NOMO-1 treated with DMSO at 0.1 percent for 48 hours (cell line): ENCODE results near the gene RIBC2.
A peak's percentile ranks its signal among the peaks of the same experiment; 100 is the strongest.
"Not testable (repeated sequence)": the region's sequence is repeated elsewhere in the genome, so short reads cannot be mapped to it uniquely, and the experiment has no call there.

ENCODE experiments used
- DNase-seq: peaks from one replicate; lab custom pipeline; 2025; ENCODE audit not compliant: unreplicated experiment; lab: John Stamatoyannopoulos, UW

The RIBC2 gene

DNA sequence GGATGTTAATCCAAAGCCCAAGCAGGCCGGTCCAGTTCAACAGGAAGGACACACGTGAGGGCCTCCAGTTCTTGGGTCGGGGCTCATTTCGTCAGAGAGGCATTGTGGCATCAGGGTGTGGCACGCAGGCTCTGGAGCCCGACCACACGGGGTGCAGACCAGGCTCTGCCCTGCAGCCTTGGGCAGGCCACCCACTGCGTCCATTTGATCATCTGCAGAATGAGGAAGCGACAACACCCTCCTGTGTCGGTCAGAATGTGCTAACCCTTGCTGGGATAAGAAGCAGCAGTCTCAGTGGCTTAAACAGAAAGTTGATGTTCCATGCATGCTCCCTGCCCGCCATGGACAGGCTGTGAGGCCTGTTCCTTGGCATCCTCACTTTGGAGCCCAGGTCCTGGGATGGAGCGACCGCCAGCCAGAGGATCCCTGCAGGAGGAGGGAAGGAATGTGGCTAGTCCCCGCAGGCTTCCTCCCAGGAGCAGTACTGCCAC, 10.8 kb downstream of the RIBC2 start:
- peak; percentile 92 for DNase-seq

GRCh38 chr22:45425101-45425500, 11.6 kb downstream of the RIBC2 start:
- no peak for DNase-seq

DNA sequence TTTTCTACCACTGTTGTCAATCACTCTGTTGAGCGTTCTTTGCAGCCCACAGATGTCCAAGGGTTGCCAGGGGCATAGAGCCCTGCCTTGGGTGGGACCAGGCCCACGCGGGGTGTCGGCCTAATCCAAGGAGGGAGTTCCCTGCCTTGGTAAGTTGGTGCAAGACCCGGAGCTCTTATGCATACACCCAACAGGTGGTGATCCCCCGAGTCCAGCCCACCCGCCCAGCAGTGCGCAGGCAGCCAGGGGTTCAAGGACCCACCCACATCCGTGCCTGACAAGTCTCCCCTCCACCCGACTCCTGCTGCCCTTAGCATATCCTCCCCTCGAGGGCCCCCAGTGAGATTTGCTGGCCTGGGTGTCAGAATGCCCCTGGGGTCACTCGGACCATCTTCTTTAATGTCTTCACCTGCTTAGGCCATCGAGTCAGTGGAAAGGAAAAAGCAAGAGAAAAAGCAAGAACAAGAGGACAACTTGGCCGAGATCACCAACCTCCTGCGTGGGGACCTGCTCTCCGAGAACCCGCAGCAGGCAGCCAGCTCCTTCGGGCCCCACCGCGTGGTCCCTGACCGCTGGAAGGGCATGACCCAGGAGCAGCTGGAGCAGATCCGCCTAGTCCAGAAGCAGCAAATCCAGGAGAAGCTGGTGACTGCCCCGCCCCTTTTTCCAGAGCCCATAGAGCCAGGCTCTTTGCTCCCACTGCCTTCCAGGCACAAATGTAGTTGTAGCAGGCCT, 12.2 kb downstream of the RIBC2 start:
- DNase-seq = no peak

- DNase-seq = no peak
These were observed 12.9 kb downstream of the RIBC2 start for GRCh38 chr22:45426387-45426786.

DNA sequence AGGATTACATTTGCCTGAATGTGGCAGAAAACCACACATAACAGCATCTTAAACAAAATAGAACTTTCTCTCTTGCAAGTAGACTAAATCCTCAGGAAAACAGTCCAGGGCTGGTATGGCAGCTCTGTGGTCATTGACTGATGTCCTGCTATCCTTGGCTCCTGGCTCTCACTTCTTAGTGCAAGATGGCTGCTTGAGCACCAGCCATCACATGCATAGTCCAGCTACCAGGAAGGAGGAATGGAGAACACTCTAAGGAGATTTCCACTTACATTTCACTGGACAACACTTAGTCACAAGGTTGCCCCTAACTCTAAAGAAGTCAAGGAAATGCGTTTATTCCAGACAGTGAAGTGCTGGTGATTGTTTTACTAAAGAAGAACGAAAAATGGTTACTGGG, 13.6 kb downstream of the RIBC2 start:
- DNase-seq = no peak

- DNase-seq = no peak
These were observed 15.2 kb downstream of the RIBC2 start for GRCh38 chr22:45428391-45429385.

DNA sequence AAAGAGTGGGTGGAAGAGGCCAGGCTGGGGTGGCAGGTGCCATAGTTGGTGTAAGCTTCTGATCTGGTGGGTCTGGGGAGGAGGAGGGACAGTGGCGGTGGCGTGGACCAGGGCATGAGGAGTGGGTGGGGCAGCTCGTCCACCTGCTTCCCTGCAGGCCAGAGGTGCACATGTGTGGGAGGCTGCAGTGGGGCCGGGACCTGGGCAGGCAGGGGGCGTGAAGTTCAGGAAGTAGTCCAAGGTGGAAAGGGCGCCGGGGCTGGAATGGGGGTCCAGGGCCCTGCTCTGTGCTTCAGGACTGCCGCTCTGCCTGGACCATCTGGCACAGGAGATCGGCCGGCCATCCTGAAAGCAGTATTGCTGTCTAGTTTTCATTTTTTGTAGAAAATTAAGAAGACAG, 15.9 kb downstream of the RIBC2 start:
- DNase-seq = no peak

- DNase-seq = no peak
These were observed 16.7 kb downstream of the RIBC2 start for GRCh38 chr22:45429981-45430775.

DNA sequence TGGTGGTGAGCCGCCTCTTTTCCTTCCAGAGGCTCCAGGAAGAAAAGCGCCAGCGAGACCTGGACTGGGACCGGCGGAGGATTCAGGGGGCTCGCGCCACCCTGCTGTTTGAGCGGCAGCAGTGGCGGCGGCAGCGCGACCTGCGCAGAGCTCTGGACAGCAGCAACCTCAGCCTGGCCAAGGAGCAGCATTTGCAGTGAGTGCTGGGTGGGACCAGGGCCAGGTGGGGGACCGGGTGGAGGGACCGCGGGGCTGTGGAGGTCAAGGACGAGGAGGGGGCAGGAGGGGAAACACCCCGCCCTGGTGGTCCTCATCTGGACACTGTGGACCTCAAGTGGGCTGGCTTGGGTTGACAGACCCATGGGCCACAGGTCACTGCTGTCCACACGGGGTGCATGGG, 17.4 kb downstream of the RIBC2 start:
- DNase-seq = no peak

DNA sequence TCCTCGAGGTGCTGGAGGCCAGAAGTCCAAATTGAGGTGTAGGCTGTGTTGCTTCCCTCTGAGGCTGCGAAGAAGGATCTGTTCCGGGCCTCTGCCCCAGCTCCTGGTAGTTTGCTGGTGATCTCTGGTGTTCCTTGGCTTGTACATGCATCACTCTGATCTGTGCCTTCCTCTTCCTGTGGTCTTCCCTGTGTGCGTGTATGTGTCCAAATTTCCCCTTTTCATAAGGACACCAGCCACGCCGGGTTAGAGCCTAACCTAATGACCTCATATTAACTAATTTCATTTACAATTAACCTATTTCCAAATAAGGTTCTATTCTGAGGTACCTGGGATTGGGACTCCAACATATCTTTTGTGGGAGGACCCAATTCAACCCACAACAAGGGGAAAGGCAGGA, 21.5 kb downstream of the RIBC2 start:
- DNase-seq = no peak

GRCh38 chr22:45435544-45436139, 22.1 kb downstream of the RIBC2 start:
- peak; percentile 87 for DNase-seq

DNA sequence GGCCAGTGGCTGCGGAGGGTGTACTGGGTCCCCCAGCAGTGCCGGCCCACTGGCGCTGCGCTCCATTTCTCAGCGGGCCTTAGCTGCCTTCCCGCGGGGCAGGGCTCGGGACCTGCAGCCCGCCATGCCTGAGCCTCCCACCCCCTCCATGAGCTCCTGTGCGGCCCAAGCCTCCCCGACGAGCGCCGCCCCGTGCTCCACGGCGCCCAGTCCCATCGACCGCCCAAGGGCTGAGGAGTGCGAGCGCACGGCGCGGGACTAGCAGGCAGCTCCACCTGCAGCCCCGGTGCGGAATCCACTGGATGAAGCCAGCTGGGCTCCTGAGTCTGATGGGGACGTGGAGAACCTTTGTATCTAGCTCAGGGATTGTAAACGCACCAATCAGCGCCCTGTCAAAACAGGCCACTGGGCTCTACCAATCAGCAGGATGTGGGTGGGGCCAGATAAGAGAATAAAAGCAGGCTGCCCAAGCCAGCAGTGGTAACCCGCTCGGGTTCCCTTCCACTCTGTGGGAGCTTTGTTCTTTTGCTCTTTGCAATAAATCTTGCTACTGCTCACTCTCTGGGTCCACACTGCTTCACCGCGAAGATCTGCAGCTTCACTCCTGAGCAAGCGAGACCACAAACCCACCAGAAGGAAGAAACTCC, 23.5 kb downstream of the RIBC2 start:
- not testable (repeated sequence) for DNase-seq

- DNase-seq = no peak
These were observed 24.8 kb downstream of the RIBC2 start for GRCh38 chr22:45438336-45438735.

DNA sequence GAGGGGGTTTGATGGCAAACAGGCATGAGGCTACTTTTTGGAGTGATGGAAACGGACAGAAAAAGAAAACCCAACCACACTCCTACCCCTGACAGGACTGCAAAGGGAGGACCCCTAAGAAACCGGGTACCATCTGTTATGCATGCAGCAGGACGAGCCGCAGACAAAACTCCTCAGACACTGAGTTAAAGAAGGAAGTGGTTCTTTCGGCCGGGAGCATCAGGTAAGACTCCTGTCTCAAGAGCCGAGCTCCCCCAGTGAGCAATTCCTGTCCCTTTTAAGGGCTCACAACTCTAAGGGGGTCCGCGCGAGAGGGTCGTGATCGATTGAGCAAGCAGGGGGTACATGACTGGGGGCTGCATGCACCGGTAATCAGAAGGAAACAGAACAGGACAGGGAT, 27.2 kb downstream of the RIBC2 start:
- DNase-seq = not testable (repeated sequence)

- DNase-seq = peak; percentile 22
These were observed 27.6 kb downstream of the RIBC2 start for GRCh38 chr22:45441138-45441537.

GRCh38 chr22:45442116-45442515, 28.6 kb downstream of the RIBC2 start:
- no peak for DNase-seq

- DNase-seq = no peak
These were observed 30.7 kb downstream of the RIBC2 start for GRCh38 chr22:45444168-45444567.

DNA sequence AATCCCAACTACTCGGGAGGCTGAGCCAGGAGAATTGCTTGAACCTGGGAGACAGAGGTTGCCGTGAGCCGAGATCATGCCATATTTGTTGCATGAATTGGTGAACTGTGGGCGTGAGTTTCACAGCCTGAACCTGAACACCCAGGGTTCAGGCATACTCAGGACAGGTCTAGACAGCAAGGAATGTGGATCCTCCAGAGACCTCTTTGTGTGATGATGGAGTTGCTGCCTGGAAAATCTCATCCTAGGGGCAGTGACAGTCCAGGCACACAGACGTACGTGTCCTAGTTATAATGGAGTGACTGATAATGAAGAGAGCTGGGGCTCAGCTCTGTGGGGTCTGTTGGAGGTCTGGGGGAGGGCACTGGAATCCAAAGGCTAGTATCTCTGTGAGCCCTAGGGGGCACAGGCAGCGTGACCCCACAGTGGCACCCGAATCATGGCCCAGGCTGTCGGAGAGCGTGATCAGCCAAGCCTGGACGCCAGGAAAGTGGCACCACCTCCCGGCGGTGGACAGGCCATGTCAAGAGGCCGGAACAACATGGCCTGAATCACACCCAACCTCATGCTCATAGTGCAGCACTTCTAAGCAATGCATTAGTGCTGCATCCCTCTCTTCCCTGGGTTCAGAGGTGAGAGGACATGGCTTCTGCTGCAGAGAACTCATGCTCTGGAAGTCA, 31.7 kb downstream of the RIBC2 start:
- no peak for DNase-seq

- no peak for DNase-seq
These were observed 32.7 kb downstream of the RIBC2 start for GRCh38 chr22:45446216-45446615.

DNA sequence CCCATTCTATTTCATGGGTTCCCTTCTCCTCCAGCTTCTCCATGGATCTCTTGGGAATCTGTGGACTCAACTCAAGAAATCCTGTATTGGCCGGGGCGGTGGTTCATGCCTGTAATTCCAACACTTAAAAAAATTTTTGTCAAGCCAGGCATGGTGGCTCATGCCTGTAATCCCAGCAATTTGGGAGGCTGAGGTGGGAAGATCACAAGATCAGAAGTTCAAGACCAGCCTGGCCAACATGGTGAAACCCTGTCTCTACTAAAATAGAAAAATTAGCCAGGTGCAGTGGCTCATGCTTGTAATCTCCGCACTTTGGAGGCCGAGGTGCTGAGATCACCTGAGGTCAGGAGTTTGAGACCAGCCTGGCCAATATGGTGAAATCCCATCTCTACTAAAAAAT, 34.1 kb downstream of the RIBC2 start:
- not testable (repeated sequence) for DNase-seq
